Measurements from ENCODE around the gene EDC4.
A peak's percentile ranks its signal among the peaks of the same experiment; 100 is the strongest.

EDC4 gene

GRCh38 chr16:67872631-67873434, at the start of gene EDC4 (continued):
- TF ChIP-seq ZNF280C (tag by site-specific recombination; IDR thresholded peaks at IDR 0.05) (no peak), SP7 (tag by site-specific recombination; IDR thresholded peaks at IDR 0.05) (peak; percentile 84), ZNF391 (tag by site-specific recombination; IDR thresholded peaks at IDR 0.05; ENCODE audit: borderline replicate concordance, low read depth) (peak; percentile 92), ZNF658 (tag by site-specific recombination; IDR thresholded peaks at IDR 0.05) (no peak), HOXD13 (CRISPR knock-in tag; IDR thresholded peaks at IDR 0.05; ENCODE audit: borderline replicate concordance) (0 out of 2 replicates have a peak, but pooled peaks have one; percentile 6), ZNF670 (tag by site-specific recombination; IDR thresholded peaks at IDR 0.05; ENCODE audit: low read depth) (no peak), ZNF501 (tag by site-specific recombination; IDR thresholded peaks at IDR 0.05) (peak; percentile 93), SP2 (tag by site-specific recombination; IDR thresholded peaks at IDR 0.05) (peak; percentile 70), ZNF302 (tag by site-specific recombination; IDR thresholded peaks at IDR 0.05; ENCODE audit: low read depth) (no peak), PRDM10 (tag by site-specific recombination; IDR thresholded peaks at IDR 0.05) (peak; percentile 62), BCL11B (tag by site-specific recombination; IDR thresholded peaks at IDR 0.05; ENCODE audit: low read depth) (peak; percentile 59; the same call in 1 of the 2 replicates), ZNF530 (tag by site-specific recombination; IDR thresholded peaks at IDR 0.05; ENCODE audit: low read depth) (no peak), ZNF292 (tag by site-specific recombination; IDR thresholded peaks at IDR 0.05; ENCODE audit: borderline replicate concordance, low read depth) (no peak), ZBTB7A (tag by site-specific recombination; IDR thresholded peaks at IDR 0.05; ENCODE audit: low read depth) (0 out of 2 replicates have a peak, but pooled peaks have one; percentile 81), KLF7 (tag by site-specific recombination; IDR thresholded peaks at IDR 0.05; ENCODE audit: borderline replicate concordance) (peak; percentile 90), GFI1B (tag by site-specific recombination; IDR thresholded peaks at IDR 0.05) (peak; percentile 55; the same call in 1 of the 2 replicates), ZNF394 (tag by site-specific recombination; IDR thresholded peaks at IDR 0.05; ENCODE audit: borderline replicate concordance) (peak; percentile 57; the same call in 1 of the 2 replicates), ZNF24 (tag by site-specific recombination; IDR thresholded peaks at IDR 0.05) (no peak), GLIS1 (tag by site-specific recombination; IDR thresholded peaks at IDR 0.05) (peak; percentile 60), ZFHX2 (tag by site-specific recombination; conservative IDR thresholded peaks at IDR 0.05) (peak; percentile 98), ZNF677 (tag by site-specific recombination; IDR thresholded peaks at IDR 0.05) (0 out of 2 replicates have a peak, but pooled peaks have one; percentile 34), ZBTB26 (tag by site-specific recombination; optimal IDR thresholded peaks at IDR 0.05) (peak; percentile 65), KLF17 (tag by site-specific recombination; IDR thresholded peaks at IDR 0.05) (peak; percentile 86), ZNF513 (tag by site-specific recombination; IDR thresholded peaks at IDR 0.05) (peak; percentile 47; the same call in 1 of the 2 replicates), ZBTB49 (tag by site-specific recombination; IDR thresholded peaks at IDR 0.05; ENCODE audit: low read depth) (no peak), MYNN (tag by site-specific recombination; IDR thresholded peaks at IDR 0.05; ENCODE audit: borderline replicate concordance) (no peak), ZNF843 (tag by site-specific recombination; IDR thresholded peaks at IDR 0.05) (peak; percentile 80)
